H9 (cell line): ENCODE measurements around the gene DMD. TPM values are rescaled to one million over a fixed set of nuclear protein-coding genes. Genes with fewer than 3 reads are reported as not detected.

Experiments used
- DNase-seq: peaks from one replicate; pipeline ENCODE4 v3.0.0-alpha.2; 2017
- H2AFZ ChIP-seq: one replicate; pipeline ENCODE4 v1.6.1; 2013; ENCODE audit warnings: mild to moderate bottlenecking, low read length, control low read depth, moderate library complexity
- H2AK5ac ChIP-seq: 2 replicates; pipeline ENCODE4 v1.6.1; 2013; ENCODE audit warnings: low read length, control low read depth, mixed read lengths; ENCODE audit not compliant: insufficient read length
- H2BK120ac ChIP-seq: one replicate; pipeline ENCODE4 v1.6.1; 2013; ENCODE audit warnings: low read depth, mild to moderate bottlenecking, low read length, control low read depth, inconsistent platforms; ENCODE audit not compliant: poor library complexity, severe bottlenecking
- H2BK12ac ChIP-seq: 2 replicates; pipeline ENCODE4 v1.6.1; 2013; ENCODE audit warnings: low read length, control low read depth, mixed read lengths, low read depth; ENCODE audit not compliant: insufficient read length
- H2BK15ac ChIP-seq: 2 replicates; pipeline ENCODE4 v1.6.1; 2013; ENCODE audit warnings: low read depth, low read length, control low read depth
- H2BK20ac ChIP-seq: one replicate; pipeline ENCODE4 v1.6.1; 2013; ENCODE audit warnings: low read depth, mild to moderate bottlenecking, low read length, control low read depth, inconsistent platforms; ENCODE audit not compliant: poor library complexity, severe bottlenecking
- H2BK5ac ChIP-seq: 2 replicates; pipeline ENCODE4 v1.6.1; 2013; ENCODE audit warnings: low read length, control low read depth, mixed read lengths; ENCODE audit not compliant: insufficient read length
- H3K14ac ChIP-seq: 2 replicates; pipeline ENCODE4 v1.6.1; 2013; ENCODE audit warnings: low read length, control low read depth; ENCODE audit not compliant: insufficient read depth
- H3K18ac ChIP-seq: 2 replicates; pipeline ENCODE4 v1.6.1; 2013; ENCODE audit warnings: low read depth, mild to moderate bottlenecking, mixed read lengths, low read length, control low read depth; ENCODE audit not compliant: insufficient read length
- H3K23ac ChIP-seq: 2 replicates; pipeline ENCODE4 v1.6.1; 2013; ENCODE audit warnings: low read length, control low read depth, mixed read lengths, low read depth; ENCODE audit not compliant: insufficient read length
- H3K23me2 ChIP-seq: 2 replicates; pipeline ENCODE4 v1.6.1; 2013; ENCODE audit warnings: low read depth, mild to moderate bottlenecking, mixed read lengths, low read length, control low read depth; ENCODE audit not compliant: insufficient read length, poor library complexity, severe bottlenecking
- H3K27ac ChIP-seq: 2 replicates; pipeline ENCODE4 v1.5.1; 2013; ENCODE audit warnings: low read length, control low read depth, mixed read lengths, low read depth; ENCODE audit not compliant: insufficient read length
- H3K27me3 ChIP-seq: 2 replicates; pipeline ENCODE4 v1.6.1; 2013; ENCODE audit warnings: low read length, control low read depth, inconsistent platforms; ENCODE audit not compliant: insufficient read depth
- H3K4ac ChIP-seq: 2 replicates; pipeline ENCODE4 v1.6.1; 2013; ENCODE audit warnings: low read depth, mild to moderate bottlenecking, control low read depth, inconsistent platforms, low read length, moderate library complexity
- H3K4me1 ChIP-seq: 2 replicates; pipeline ENCODE4 v1.6.1; 2013; ENCODE audit warnings: low read length, control low read depth, inconsistent platforms; ENCODE audit not compliant: insufficient read depth
- H3K4me2 ChIP-seq: 2 replicates; pipeline ENCODE4 v1.6.1; 2013; ENCODE audit warnings: low read length, control low read depth, mixed read lengths; ENCODE audit not compliant: insufficient read length, insufficient read depth
- H3K56ac ChIP-seq: 2 replicates; pipeline ENCODE4 v1.6.1; 2013; ENCODE audit warnings: low read depth, mild to moderate bottlenecking, mixed read lengths, low read length, control low read depth; ENCODE audit not compliant: insufficient read length
- H3K79me1 ChIP-seq: 2 replicates; pipeline ENCODE4 v1.6.1; 2013; ENCODE audit warnings: low read depth, mild to moderate bottlenecking, moderate library complexity, low read length, control low read depth, inconsistent platforms; ENCODE audit not compliant: insufficient read depth, poor library complexity, severe bottlenecking
- H3K79me2 ChIP-seq: 2 replicates; pipeline ENCODE4 v1.6.1; 2013; ENCODE audit warnings: low read length, control low read depth, inconsistent platforms; ENCODE audit not compliant: insufficient read depth
- H3K9ac ChIP-seq: 2 replicates; pipeline ENCODE4 v1.6.1; 2013; ENCODE audit warnings: low read length, control low read depth, mixed read lengths; ENCODE audit not compliant: insufficient read length; ENCODE audit errors: extremely low read depth
- H3K9me3 ChIP-seq: one replicate; pipeline ENCODE4 v1.6.1; 2013; ENCODE audit warnings: low read depth, low read length, inconsistent platforms; ENCODE audit not compliant: control insufficient read depth
- H3T11ph ChIP-seq: one replicate; pipeline ENCODE4 v1.6.1; 2013; ENCODE audit warnings: mild to moderate bottlenecking, low read length, control low read depth, inconsistent platforms
- H4K20me1 ChIP-seq: one replicate; pipeline ENCODE4 v1.6.1; 2013; ENCODE audit not compliant: control insufficient read depth, insufficient read length, insufficient read depth
- H4K5ac ChIP-seq: 2 replicates; pipeline ENCODE4 v1.6.1; 2013; ENCODE audit warnings: low read depth, mild to moderate bottlenecking, mixed read lengths, low read length, control low read depth; ENCODE audit not compliant: insufficient read length
- H4K8ac ChIP-seq: replicated peaks from 2 replicates; pipeline ENCODE4 v1.6.1; 2013; ENCODE audit warnings: low read length, control low read depth, mixed read lengths, low read depth; ENCODE audit not compliant: insufficient read length
- H4K91ac ChIP-seq: 2 replicates; pipeline ENCODE4 v1.6.1; 2013; ENCODE audit warnings: low read depth, mild to moderate bottlenecking, moderate library complexity, mixed read lengths, low read length, control low read depth; ENCODE audit not compliant: insufficient read length
- H3K27ac Mint-ChIP-seq, 3 experiments: 2 replicates in 2 of 3; 3 replicates in 1 of 3; pipeline ENCODE4 v1.8.0; 2020 to 2021; ENCODE audit warnings: mixed read lengths in 3 of 3, mild to moderate bottlenecking in 1 of 3, moderate library complexity in 1 of 3
- H3K27me3 Mint-ChIP-seq: 2 replicates; pipeline ENCODE4 v1.8.0; 2021; ENCODE audit warnings: low read depth, mild to moderate bottlenecking, moderate library complexity, mixed read lengths
- H3K36me3 Mint-ChIP-seq, 3 experiments: 2 replicates in 2 of 3; 3 replicates in 1 of 3; pipeline ENCODE4 v1.8.0; 2020 to 2021; ENCODE audit warnings: low read depth in 3 of 3, mixed read lengths in 3 of 3; ENCODE audit not compliant: insufficient read depth in 1 of 3
- H3K4me1 Mint-ChIP-seq, 2 experiments: 2 replicates each; pipeline ENCODE4 v1.8.0; 2020; ENCODE audit warnings: mixed read lengths in 2 of 2
- H3K4me3 Mint-ChIP-seq, 2 experiments: 2 replicates in 1 of 2; 3 replicates in 1 of 2; pipeline ENCODE4 v1.8.0; 2020 to 2021; ENCODE audit warnings: mild to moderate bottlenecking in 2 of 2, mixed read lengths in 2 of 2, moderate library complexity in 1 of 2
- H3K9me3 Mint-ChIP-seq, 2 experiments: 2 replicates in 1 of 2; 3 replicates in 1 of 2; pipeline ENCODE4 v1.8.0; 2020; ENCODE audit warnings: mild to moderate bottlenecking in 2 of 2, mixed read lengths in 2 of 2, moderate library complexity in 1 of 2
- CTCF ChIP-seq: fragments of 200-600 bp; sonication (generic); conservative IDR thresholded peaks from 3 replicates; pipeline ENCODE4 v1.8.0; 2021; ENCODE audit warnings: antibody characterized with exemption, mild to moderate bottlenecking
- WGBS: extraction: QIAGEN DNeasy Blood & Tissue Kit; methylation state at CpG from one replicate; pipeline ENCODE4 v1.1.7; 2013; ENCODE audit warnings: missing lambda C conversion rate, low lambda C conversion rate, mixed read lengths; ENCODE audit not compliant: insufficient read length; ENCODE audit errors: extremely low coverage; 5-methylcytosine and 5-hydroxymethylcytosine counted together
- total RNA-seq: library from RNA; stranded (reverse); gene quantifications from 2 replicates; pipeline ENCODE4 v1.2.1, GENCODE V29; 2021

The DMD gene
- total RNA-seq, 1 experiment from 2014 or later = 3.8 TPM

GRCh38 chrX:33109858-33110257 is 101.5 kb downstream of the DMD start:
- no peak overlapping the region for H2BK12ac ChIP-seq
- no peak overlapping the region for H3K4ac ChIP-seq
- H2BK15ac ChIP-seq = no peak overlapping the region
- H2BK20ac ChIP-seq = no peak overlapping the region
- H3K18ac ChIP-seq = no peak overlapping the region
- H3K23me2 ChIP-seq = no peaks in the 10 kb centered on the region
- Mint-ChIP-seq H3K27me3 (no peaks in the 10 kb centered on the region), H3K27ac (no peak overlapping the region; a peak in 1 of 7 replicates), H3K4me3 (no peak overlapping the region), H3K4me1 (peaks cover 20 to 21% of the 10 kb centered on the region in 2 experiments), H3K36me3 (no peaks in the 10 kb centered on the region; a peak in 1 of 7 replicates), H3K9me3 (peaks cover 5 to 9% of the 10 kb centered on the region in 2 experiments; a peak in 4 of 5 replicates)
- no peaks in the 10 kb centered on the region for H3K79me1 ChIP-seq
- no peak overlapping the region for H3K27ac ChIP-seq
- H2AFZ ChIP-seq = no peak overlapping the region
- no peak overlapping the region for H3K23ac ChIP-seq
- no peaks in the 10 kb centered on the region for H3K27me3 ChIP-seq
- no peak for TF ChIP-seq CTCF
- H4K91ac ChIP-seq = no peak overlapping the region
- H2AK5ac ChIP-seq = no peak overlapping the region
- no peak overlapping the region for H4K8ac ChIP-seq
- H2BK120ac ChIP-seq = no peak overlapping the region
- no peaks in the 10 kb centered on the region for H4K20me1 ChIP-seq
- no peak overlapping the region for H2BK5ac ChIP-seq
- no peak overlapping the region for H3T11ph ChIP-seq
- no peak overlapping the region for H3K14ac ChIP-seq
- WGBS = no CpG with 5 or more reads among the region's 3 CpGs
- H3K4me2 ChIP-seq = no peak overlapping the region
- no peaks in the 10 kb centered on the region; the same call in 1 of the 2 replicates for H3K4me1 ChIP-seq
- no peaks in the 10 kb centered on the region for H3K9me3 ChIP-seq
- H3K56ac ChIP-seq = no peak overlapping the region
- DNase-seq = no peak
- no peak overlapping the region for H4K5ac ChIP-seq
- no peaks in the 10 kb centered on the region for H3K79me2 ChIP-seq
- H3K9ac ChIP-seq = no peak overlapping the region
